ENCODE data around the gene CUL1.

DNA sequence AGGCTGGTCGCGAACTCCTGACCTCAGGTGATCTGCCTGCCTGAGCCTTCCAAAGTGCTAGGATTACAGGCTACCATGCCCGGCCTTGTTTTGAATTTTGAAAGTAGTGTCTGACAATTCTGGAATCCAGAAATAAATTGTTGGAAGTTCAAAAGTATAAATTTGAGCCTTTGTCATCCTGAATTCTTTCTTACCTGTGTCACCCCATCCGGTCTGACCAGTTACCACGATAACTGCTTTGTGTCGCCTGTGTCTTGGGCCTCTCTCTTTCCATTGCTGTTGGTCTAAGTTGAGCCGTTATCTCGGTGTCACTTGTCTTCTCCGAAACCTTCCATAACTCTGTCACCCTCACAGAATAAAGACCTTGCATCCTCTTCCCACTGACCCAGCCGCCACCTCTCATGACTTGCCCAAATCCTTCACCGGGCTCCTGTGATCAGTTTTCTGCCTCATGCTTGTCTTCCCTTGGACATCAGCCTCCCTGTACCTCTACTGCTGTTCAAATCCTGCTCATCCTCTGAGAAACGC is 18.6 kb downstream of the CUL1 start:
- TF ChIP-seq CTCF (IDR thresholded peaks at IDR 0.05) (no peak), POLR2A (IDR thresholded peaks at IDR 0.05) (no peak), POLR2AphosphoS5 (IDR thresholded peaks at IDR 0.05; ENCODE audit: insufficient read depth in 1 of 2, low read depth in 1 of 2) (no peak)
